Fibroblast of villous mesenchyme (primary cell): ENCODE data around the gene KCNH6. TPM values are rescaled to one million over a fixed set of nuclear protein-coding genes. Genes with fewer than 3 reads are reported as not detected.

Experiments
- DNase-seq: peaks from one replicate; pipeline ENCODE4 v3.0.0-alpha.2; 2010; ENCODE audit warnings: low read depth
- H3K4me3 ChIP-seq: 2 replicates; pipeline ENCODE4 v1.5.1; 2011; ENCODE audit warnings: low read depth, mild to moderate bottlenecking, low read length
- total RNA-seq: library from RNA; depleted of rRNA; stranded (reverse); fragments of >200 nt; gene quantifications from 2 replicates; pipeline ENCODE4 v1.2.3, GENCODE V29; 2012
- TF ChIP-seq, protein P1 (sequence below): IDR thresholded peaks from 2 replicates; pipeline ENCODE4 v1.5.1; 2012; ENCODE audit warnings: low read depth, mild to moderate bottlenecking, low read length; ENCODE audit not compliant: insufficient read depth

KCNH6 gene
- total RNA-seq, 1 donor, result under 0.01 TPM

DNA sequence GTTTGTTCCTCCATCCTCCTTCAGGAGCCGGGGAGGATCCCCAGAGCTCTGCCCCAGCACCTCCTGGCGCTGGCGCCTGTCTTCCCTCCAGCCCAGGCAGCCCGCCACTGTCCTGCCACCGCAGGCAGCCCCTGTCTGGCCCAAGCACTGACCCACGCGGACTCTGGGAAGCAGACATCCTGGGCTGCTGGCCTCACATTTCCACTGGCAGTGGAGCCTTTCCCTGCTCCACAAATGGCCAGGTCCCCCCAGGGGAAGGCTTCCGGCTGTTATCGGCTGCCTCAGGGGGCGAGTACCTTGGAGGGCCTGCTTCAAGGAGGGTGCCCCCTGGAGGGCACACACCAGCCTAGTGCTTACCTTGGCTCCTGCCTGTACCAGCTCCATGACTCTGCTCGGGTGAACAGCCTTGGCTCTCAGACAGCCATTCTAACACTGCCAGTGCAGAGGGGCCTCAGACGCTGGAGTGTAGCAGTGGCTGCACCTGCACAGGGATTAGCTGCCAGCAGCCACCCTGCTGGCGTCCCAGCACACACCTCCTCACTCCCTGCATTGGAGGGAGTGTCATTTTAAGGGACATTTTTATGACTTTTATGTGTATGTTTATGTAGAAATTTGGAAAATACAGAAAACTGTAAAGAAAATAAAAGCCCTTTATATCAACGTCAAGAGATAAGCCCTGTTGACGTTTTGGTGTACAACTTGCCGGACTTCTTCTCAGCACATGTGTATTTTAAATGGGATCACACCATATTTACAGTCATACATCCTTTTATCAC, 25.3 kb upstream of the KCNH6 start:
- TF ChIP-seq, protein P1, sequence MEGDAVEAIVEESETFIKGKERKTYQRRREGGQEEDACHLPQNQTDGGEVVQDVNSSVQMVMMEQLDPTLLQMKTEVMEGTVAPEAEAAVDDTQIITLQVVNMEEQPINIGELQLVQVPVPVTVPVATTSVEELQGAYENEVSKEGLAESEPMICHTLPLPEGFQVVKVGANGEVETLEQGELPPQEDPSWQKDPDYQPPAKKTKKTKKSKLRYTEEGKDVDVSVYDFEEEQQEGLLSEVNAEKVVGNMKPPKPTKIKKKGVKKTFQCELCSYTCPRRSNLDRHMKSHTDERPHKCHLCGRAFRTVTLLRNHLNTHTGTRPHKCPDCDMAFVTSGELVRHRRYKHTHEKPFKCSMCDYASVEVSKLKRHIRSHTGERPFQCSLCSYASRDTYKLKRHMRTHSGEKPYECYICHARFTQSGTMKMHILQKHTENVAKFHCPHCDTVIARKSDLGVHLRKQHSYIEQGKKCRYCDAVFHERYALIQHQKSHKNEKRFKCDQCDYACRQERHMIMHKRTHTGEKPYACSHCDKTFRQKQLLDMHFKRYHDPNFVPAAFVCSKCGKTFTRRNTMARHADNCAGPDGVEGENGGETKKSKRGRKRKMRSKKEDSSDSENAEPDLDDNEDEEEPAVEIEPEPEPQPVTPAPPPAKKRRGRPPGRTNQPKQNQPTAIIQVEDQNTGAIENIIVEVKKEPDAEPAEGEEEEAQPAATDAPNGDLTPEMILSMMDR, result peak; percentile 31
- DNase-seq, result peak; percentile 6
- H3K4me3 ChIP-seq, result no peak overlapping the region

DNA sequence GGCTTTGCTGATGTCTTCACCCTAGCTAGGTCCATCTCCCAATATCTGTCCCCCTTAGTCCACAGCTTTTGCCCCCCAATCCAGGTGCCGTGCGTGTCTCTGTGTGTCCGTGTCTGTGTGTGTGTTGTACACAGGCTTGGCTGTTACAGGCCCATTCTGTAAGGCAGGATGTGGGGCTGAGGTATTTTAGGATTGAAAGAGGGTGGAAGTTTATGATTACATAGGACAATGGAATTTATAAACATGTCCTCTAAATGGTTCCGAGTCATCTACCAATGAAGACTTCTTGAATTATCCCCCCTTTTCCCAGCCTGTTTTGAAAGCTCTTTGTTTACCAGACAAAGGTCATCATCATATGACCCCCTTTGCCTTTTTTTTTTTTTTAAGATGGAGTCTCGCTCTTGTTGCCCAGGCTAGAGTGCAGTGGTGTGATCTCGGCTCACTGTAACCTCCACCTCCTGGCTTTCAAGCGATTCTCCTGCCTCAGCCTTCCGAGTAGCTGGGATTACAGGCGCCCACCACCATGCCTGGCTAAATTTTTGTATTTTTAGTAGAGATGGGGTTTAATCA, 24.4 kb upstream of the KCNH6 start:
- no peak overlapping the region for H3K4me3 ChIP-seq
- peak; percentile 75 for DNase-seq

DNA sequence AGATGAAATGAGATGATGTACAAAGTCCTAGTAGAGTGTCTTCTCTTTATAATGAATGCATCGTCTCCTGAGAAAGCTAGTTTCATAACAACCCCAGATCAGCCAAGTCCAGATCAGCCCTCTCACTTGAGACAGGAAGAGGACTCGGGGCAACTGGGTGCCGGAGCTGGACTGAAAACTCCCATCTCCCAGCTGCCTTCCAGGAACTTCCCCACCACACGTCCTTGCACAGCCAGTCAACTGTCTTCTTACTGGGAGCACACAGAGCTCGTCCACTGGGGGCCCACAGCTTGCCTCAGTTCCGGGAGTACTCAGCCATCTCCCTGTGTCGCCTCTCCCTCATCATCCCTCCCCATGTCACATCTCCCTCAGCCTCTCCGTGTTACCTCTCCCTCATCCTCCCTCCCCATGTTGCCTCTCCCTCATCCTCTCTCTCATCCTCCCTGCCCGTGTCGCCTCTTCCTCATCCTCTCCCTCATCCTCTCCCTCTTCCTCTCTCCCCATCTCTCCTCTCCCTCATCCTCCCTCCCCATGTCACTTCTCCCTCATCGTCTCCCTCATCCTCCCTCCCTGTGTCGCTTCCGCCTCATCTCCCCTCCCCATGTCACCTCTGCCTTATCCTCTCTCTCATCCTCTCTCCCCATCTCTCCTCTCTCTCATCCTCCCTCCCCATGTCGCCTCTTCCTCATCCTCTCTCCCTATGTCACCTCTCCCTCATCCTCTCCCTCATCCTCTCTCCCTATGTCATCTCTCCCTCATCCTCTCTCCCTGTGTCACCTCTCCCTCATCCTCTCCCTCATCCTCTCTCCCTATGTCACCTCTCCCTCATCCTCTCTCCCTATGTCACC, 22.4 kb upstream of the KCNH6 start:
- H3K4me3 ChIP-seq, result no peak overlapping the region
- DNase-seq, result no peak
- TF ChIP-seq, protein P1, result no peak

More for the DNA sequence above, 24.4 kb upstream of the KCNH6 start:
- TF ChIP-seq, protein P1, result no peak

DNA sequence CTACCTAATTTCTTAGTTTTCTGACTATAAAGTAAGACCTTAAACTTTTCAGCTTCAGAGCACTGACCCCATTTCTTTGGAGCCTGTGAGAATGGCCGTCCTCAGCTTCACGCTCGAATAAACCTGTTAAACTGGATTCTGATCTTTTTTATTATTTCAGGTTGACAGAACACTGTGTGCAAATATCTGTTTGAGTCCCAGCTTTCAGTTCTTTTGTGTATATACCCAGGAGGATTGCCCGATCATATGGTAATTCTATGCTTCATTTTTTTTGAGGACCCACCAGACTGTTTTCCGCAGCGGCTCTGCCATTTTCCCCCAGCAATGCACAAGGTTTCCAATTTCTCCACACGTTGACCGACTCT, 19.8 kb upstream of the KCNH6 start:
- TF ChIP-seq, protein P1, result no peak
- H3K4me3 ChIP-seq, result no peak overlapping the region
- DNase-seq, result no peak

DNA sequence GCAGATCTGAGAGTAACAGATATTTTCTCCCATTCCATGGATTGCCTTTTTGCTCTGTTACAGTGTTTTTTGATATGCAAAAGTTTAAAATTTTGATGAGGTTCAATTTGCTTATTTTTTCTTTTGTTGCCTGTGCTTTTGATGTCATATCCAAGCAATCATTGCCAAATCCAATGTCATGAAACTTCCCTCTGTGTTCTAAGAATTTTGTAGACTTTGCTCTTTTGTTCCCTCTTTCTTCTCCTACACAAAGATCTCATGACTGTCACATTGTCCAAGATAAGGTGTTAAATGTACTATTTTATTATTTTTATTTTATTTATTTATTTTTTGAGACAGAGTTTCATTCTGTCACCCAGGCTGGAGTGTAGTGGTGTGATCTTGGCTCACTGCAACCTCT, 18.9 kb upstream of the KCNH6 start:
- TF ChIP-seq, protein P1, result no peak
- H3K4me3 ChIP-seq, result no peak overlapping the region
- no peak for DNase-seq

DNA sequence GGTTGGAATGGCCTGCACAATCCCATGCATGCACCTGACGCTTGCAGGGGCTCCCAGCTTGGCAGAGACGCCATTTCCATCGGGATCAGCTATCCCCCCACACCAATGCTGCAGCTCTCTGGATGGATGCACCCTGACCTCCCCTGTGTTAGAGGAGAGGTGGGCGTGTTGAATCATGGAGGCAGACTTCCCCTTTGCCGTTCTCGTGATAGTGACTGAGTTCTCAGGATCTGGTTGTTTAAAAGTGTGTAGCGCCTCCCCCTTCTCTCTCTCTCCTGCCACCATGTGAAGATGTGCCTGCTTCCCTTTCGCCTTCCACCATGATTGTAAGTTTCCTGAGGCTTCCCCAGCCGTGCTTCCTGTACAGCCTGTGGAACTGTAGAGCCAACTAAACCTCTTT, 17.8 kb upstream of the KCNH6 start:
- DNase-seq, result no peak
- no peak overlapping the region for H3K4me3 ChIP-seq
- TF ChIP-seq, protein P1, result no peak
